Fibroblast of skin of abdomen (primary cell): ENCODE data around the gene SAFB2. TPM values are rescaled to one million over a fixed set of nuclear protein-coding genes. Genes with fewer than 3 reads are reported as not detected.

Experiments used
- DNase-seq: peaks from one replicate; pipeline ENCODE4 v3.0.0-alpha.2; 2013
- polyA plus RNA-seq, 2 experiments: library from polyadenylated mRNA; unstranded; fragments of 120-200 nt; gene quantifications; one replicate each; pipeline ENCODE4 v1.2.1, GENCODE V29; 2013; ENCODE audit not compliant: insufficient read length in 2 of 2

Gene SAFB2
- polyA plus RNA-seq (2013, experiment 1 of 2; ENCODE audit: insufficient read length): 31.8 TPM
- 30.6 TPM for polyA plus RNA-seq (2013, experiment 2 of 2; ENCODE audit: insufficient read length)

GRCh38 chr19:5622465-5623396 is at the start of gene SAFB2, which contains the start of gene SAFB:
Gene SAFB2 (minus strand): TSS chr19:5622776. CDS start chr19:5622715, 61 bp downstream.
Gene SAFB (plus strand): TSS chr19:5623083. CDS start chr19:5623206, 123 bp downstream.
- peak; percentile 99 for DNase-seq

DNA sequence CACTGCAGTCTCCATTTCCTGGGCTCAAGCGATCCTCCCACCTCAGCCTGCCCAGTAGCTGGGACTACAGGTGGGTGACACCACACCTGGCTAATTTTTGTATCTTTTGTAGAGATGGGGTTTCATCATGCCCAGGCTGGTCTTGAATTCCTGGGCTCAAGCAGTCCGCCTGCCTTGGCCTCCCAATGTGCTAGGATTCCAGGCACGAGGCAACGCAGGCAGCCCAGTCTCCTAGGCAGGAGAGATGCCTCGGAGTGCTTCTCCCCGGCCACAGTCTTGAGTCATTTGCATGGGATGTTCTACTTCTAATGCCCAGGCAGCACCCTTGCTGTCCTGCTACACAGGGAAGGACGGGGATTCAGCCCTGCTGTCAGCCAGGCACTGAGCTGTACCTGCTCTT is 49.0 kb upstream of the SAFB2 start:
- DNase-seq: no peak

DNA sequence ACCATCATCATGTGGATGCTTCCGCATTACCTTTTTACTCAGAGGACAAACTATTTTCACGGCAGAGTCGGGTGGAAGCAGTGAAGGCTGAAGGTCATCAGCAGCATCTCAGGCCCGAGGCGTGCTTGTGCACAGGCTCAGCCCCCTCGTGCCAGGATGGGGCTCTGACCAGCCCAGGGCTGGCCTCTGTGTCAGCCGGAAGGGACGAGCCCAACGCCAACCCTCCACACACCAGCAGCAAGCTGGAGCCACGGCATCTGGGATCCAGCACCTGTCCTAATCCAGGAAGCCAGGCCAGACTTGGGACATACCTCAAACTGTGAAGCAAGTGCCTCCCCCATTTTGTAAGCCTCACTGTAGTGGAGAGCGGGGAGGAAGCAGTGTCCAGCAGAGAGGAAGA is 46.6 kb upstream of the SAFB2 start:
- DNase-seq: no peak

GRCh38 chr19:5667751-5668271 is 45.2 kb upstream of the SAFB2 start:
- DNase-seq: no peak

DNA sequence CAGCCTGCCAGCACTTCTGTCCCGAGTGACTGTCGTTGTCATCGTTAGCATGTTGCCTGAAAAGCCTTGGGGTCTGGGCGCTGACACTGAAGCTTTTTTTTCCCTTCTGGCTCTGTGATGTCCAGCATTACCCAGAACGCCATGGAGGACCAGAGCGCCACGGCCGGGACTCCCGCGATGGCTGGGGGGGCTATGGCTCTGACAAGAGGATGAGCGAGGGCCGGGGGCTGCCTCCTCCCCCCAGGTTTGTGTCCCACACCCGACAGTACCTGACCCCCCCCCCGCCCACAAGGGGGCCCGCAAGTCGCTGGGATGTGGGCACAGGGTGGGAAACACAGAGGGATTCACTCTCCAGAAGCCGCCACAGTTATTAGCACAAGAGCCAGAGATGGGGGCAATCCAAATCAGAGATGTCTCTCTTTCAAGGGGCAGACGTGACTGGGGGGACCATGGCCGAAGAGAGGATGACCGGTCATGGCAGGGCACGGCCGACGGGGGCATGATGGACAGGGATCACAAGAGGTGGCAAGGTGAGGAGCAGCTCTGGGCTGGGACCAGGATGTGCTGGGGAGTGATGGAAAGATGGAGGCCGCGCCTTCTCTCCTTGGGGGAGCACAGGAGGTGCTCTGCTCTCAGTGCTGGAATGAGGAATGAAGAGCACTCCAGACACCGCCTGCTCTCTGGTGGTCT is 44.5 kb upstream of the SAFB2 start:
- no peak for DNase-seq

GRCh38 chr19:5665781-5666513 is 43.4 kb upstream of the SAFB2 start:
- no peak for DNase-seq

DNA sequence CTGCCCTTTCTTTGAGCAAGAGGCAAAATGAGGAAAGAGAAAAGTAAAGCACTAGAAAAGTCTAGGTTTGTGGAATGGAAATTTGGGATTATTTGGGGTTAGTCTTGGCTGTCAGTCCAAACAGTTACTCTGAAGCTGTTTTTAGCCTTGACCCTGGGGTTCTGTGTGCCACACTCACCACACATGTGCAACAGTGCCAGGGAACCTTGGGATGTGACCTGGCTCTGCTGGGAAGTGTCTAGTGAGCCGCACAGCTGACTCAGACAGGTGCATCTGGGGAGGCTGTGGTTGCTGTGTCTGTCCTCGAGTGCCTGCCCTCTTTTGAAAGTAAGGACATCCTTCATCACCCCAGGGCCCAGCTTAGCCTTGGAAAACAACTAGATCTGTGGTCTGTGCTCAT is 41.9 kb upstream of the SAFB2 start:
- no peak for DNase-seq

DNA sequence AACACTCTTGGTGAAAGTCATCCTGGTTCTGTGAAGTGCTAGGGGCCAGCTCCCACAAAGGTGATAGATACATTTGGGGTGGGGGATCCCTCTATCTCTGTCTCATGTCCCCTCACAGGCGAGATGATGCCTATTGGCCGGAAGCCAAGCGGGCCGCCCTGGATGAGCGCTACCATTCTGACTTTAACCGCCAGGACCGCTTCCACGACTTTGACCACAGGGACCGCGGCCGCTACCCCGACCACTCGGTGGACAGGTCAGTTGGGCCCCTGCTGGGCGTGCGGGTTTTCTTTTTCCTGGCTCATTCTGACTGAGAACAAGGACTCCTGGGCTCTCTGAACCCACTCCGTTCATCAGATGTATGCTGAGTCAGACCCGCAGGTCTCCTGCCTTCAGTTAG is 41.3 kb upstream of the SAFB2 start:
- DNase-seq: no peak

DNA sequence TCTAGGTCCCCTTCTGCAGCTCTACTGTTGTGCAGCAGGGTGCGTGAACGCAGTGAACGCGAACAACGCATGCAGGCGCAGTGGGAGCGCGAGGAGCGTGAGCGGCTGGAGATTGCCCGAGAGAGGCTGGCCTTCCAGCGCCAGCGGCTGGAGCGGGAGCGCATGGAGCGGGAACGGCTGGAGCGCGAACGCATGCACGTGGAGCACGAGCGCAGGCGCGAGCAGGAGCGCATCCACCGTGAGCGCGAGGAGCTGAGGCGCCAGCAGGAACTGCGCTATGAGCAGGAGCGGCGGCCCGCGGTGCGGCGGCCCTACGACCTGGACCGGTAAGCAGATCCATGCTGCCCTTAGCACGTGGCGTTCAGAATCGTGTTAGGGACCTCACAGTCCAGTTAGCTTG is 38.9 kb upstream of the SAFB2 start:
- DNase-seq: no peak

- DNase-seq: no peak
Observed at GRCh38 chr19:5655412-5655811, 32.8 kb upstream of the SAFB2 start.

DNA sequence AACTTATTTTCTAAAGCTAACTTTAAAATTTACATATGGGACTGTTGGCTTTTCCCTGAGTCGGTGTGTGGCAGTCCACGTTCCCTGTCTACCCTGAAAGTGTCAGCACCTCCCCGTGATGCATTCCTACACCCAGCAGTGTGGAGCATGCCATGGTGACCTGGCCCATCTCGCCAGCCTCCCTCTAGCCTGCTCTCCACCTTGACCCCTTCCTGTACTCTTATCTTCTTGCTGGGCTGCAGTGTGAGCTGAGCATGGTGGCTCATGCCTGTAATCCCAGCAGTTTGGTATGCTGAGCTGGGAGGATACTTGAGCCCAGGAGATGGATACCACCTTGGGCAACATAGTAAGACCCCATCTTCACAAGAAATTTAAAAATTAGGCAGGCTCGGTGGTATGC is 32.4 kb upstream of the SAFB2 start:
- no peak for DNase-seq

GRCh38 chr19:5652261-5652660 is 29.7 kb upstream of the SAFB2 start:
- no peak for DNase-seq

DNA sequence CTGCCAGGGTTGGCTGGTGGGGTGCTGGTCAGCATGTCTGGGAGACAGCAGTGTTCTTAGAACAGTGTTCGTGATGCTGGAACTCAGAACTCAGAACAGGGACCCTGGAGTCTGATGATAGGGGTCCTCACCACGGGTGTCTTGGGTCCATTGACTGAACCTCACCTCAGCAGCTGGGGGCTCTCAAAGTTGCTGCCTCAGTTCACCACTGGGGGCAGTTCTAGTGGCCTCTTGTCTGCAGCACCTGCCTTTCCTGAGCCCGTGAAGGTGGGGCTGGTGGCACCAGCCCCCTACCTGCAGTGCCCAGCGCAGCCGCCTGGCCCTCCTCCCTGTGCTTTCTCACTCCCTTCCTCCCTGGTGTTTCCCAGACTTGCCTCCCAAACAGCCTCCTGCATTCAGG is 28.8 kb upstream of the SAFB2 start:
- no peak for DNase-seq

DNA sequence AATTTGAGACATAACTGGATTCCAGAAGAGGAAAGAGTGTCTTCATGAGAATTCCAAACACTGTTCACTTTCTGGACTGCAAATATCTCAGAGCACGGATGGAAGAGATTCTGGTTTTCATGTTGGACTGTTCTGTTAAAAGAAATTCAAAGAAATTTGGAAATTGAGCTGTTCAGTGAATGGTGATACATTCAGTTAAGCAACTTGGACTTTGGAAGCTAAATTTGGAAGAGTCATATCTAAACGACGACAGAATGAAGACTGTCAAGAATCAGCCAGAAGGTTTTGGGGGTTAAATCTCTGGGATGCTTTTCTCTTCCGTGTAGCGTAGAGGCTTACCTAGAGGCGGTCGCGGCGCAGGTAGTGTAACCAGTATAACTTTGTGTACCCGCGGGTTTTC is 25.9 kb upstream of the SAFB2 start:
- DNase-seq: no peak

DNA sequence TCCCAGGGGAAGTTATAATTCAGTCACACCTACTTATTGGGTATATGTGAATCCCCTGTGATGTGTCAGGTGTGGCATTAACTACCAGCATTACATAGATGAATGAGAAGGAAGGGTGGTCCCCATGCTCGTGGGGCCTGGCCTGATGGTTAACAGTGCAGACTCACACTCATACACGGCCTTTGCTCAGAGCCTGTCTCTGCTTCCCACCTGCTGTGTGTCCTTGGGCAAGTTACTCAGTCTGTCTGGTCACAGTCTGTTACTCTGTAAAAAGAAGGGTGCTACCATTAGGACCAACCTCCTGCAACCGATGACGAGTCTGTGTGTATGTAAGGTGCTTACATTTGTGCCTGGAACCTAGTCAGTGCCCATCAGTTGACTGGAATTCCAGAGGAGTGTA is 24.1 kb upstream of the SAFB2 start:
- no peak for DNase-seq

DNA sequence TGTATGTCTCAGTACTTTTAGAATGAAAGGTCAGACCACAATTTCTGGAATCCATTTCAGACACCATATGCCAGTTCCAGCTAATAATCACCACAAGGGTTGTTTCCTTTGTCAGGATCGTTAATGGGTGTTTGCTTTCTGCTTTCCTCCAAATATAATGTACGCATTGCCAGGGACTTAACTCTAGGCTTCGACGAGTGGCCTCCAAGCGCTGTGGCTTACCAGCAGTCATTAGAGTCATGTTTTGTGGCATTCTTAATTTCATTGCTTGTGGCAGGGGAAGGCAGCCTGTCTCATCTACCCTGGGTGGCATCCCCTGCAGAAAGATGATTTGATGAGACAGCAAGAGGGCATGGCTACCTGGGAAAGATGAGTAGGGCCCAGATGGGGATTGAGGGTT is 22.8 kb upstream of the SAFB2 start:
- no peak for DNase-seq

GRCh38 chr19:5644037-5644436 is 21.5 kb upstream of the SAFB2 start:
- no peak for DNase-seq

- DNase-seq: no peak
Observed at GRCh38 chr19:5643060-5643459, 20.5 kb upstream of the SAFB2 start.

DNA sequence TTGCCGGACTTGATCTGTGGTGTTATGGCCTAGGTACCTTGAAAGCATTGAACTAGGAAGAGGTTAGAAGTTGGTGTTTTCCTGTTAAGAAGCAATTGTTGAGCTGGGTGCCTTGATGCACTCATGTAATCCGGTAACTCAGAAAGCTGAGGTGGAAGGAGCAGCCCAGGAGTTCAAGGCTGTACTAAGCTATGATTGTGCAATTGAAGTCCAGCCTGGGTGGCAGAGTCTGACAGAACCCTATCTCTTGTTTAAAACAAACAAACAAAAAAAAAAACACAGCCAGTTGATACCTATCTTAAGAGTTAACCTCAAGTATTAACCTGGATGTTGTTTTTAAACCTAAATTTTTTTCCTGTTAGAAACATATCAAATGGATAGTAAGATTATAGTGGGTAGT is 19.6 kb upstream of the SAFB2 start:
- no peak for DNase-seq

GRCh38 chr19:5641171-5641570 is 18.6 kb upstream of the SAFB2 start:
- no peak for DNase-seq

GRCh38 chr19:5637971-5638370 is 15.4 kb upstream of the SAFB2 start:
- DNase-seq: no peak

- DNase-seq: no peak
Observed at GRCh38 chr19:5635427-5635826, 12.9 kb upstream of the SAFB2 start.

DNA sequence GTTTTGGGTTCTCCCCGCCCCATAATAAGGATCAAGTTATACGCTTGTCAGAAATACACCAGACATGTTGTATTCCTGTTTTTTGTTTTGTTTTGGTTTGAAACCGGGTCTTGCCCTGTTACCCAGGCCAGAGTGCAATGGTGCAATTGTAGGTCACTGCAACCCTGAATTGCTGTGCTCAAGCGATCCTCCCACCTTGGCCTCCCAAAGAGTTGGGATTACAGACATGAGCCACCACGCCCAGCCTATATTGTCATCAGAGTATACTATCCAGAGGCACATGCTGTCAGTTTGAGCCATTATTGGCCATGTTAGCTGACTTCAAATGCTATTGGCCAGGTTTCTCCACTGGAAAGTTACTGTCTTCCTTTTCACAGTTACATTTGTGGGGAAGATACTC is 10.1 kb upstream of the SAFB2 start:
- DNase-seq: no peak
